Measurements from ENCODE around the gene OXT. TPM values are rescaled to one million over a fixed set of nuclear protein-coding genes. Genes with fewer than 3 reads are reported as not detected.
A peak's percentile ranks its signal among the peaks of the same experiment; 100 is the strongest.

OXT gene
- total and polyA plus RNA-seq, 2 of the 13 experiments (the other 11 are each of a cell fraction or from before 2014, with no cell fraction given), result not detected

GRCh38 chr20:3046677-3047462 is 24.6 kb upstream of the OXT start (continued):
- TF ChIP-seq ZNF609 (CRISPR knock-in tag; IDR thresholded peaks at IDR 0.05; ENCODE audit: borderline replicate concordance) (no peak), ZNF660 (CRISPR knock-in tag; IDR thresholded peaks at IDR 0.05; ENCODE audit: borderline replicate concordance, low read depth) (no peak), HMG20B (CRISPR knock-in tag; conservative IDR thresholded peaks at IDR 0.05) (no peak), ARID4A (CRISPR knock-in tag; IDR thresholded peaks at IDR 0.05; ENCODE audit: borderline replicate concordance) (no peak), ZFY (CRISPR knock-in tag; IDR thresholded peaks at IDR 0.05) (0 out of 2 replicates have a peak, but pooled peaks have one; percentile 13), CENPBD1 (CRISPR knock-in tag; IDR thresholded peaks at IDR 0.05; ENCODE audit: borderline replicate concordance, low read depth) (0 out of 2 replicates have a peak, but pooled peaks have one; percentile 75), BRD4 (CRISPR knock-in tag; IDR thresholded peaks at IDR 0.05) (no peak), ZNF740 (CRISPR knock-in tag; IDR thresholded peaks at IDR 0.05) (no peak), NFYC (CRISPR knock-in tag; IDR thresholded peaks at IDR 0.05) (0 out of 2 replicates have a peak, but pooled peaks have one; percentile 52), DDIT3 (CRISPR knock-in tag; IDR thresholded peaks at IDR 0.05) (no peak), ATF1 (CRISPR knock-in tag; IDR thresholded peaks at IDR 0.05) (no peak), RXRB (CRISPR knock-in tag; IDR thresholded peaks at IDR 0.05; ENCODE audit: borderline replicate concordance) (peak; percentile 11; the same call in 1 of the 2 replicates), SMYD3 (CRISPR knock-in tag; IDR thresholded peaks at IDR 0.05) (0 out of 2 replicates have a peak, but pooled peaks have one; percentile 36), ZBTB46 (CRISPR knock-in tag; IDR thresholded peaks at IDR 0.05; ENCODE audit: borderline replicate concordance) (no peak), NBN (conservative IDR thresholded peaks at IDR 0.05) (no peak), KDM5B (CRISPR knock-in tag; IDR thresholded peaks at IDR 0.05; ENCODE audit: borderline replicate concordance) (no peak), GTF3A (CRISPR knock-in tag; conservative IDR thresholded peaks at IDR 0.05) (no peak)
